NCI-H345 (cell line): ENCODE results near the gene SLC38A8.

Source experiments
- DNase-seq: peaks from one replicate; lab custom pipeline; 2025; lab: John Stamatoyannopoulos, UW

Gene SLC38A8

GRCh38 chr16:84042308-84042878 lies at the start of gene SLC38A8:
Gene SLC38A8, minus strand, starts transcription at chr16:84042795. Its CDS starts 638 bp downstream, at chr16:84042157.
- no peak for DNase-seq

DNA sequence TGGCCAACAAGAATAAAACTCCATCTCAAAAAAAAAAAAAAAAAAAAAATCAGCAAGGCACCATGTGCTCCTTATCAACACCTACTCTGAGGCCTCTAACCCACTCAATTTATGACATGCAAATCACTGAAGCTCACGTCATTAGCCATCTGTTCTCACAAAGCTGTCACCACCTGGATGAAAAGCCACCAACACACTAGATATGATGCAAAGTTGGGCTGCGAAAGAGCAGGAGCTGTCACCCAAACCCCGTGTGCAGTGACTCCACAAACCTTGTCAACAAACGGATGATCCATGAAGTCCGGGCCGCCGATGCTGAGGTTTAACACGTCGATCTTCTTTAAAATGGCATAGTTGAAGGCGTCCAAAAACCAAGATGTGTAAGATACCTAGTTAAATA lies 48.9 kb upstream of the SLC38A8 start:
- DNase-seq = no peak

DNA sequence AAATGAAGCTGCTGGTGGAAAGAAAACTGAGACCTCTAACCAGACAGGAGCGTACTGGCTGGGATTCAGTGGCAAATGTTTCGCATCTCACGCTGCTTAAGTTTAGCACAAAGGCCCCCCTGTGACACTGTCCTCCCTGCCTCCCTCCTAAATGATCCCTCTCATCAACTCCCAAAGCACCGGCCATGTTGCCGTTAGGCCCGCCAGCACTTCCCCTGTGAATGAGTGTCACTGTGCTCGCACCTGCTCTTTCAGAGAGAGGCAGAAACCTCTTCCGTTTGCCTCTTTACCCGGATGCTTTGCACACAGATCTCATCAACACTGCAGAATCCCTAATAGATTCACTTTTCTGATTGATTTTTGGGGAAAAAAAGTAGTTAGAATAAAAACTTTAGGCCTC lies 47.6 kb upstream of the SLC38A8 start:
- no peak for DNase-seq

DNA sequence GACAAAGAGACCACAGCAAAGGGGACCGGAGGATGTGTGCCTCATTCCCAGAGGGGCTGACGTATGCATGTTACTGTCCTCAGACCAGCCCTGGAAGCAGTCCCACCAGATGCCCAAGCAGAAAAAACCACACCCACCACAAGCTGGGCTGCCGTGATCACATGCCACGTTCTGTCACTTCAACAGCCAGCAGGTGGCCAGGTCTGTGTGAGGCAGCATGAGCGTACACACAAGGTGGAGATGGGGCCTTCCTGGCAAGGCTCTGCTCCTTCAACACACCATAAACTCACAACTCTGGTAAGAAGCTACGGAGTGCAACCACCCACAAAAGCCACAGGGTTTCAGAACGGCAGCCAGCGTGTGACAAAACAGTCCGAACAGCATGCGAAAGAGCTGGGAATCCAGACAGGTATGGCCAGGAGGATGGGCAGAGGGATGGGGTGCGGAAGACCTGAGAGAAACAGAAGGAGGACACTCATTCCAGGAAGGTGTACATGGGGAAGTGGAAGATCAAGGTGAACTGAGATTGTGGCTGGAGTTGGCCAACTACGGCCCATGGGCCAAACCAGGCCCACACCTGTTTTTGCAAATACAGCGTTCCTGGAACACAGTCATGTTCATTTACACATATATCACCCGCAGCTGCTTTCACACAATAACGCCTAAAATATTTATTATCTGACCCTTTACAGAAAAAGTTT lies 46.2 kb upstream of the SLC38A8 start:
- no peak for DNase-seq

GRCh38 chr16:84087466-84088151 lies 45.0 kb upstream of the SLC38A8 start:
- DNase-seq = no peak

GRCh38 chr16:84087001-84087400 lies 44.4 kb upstream of the SLC38A8 start:
- DNase-seq = no peak

- no peak for DNase-seq
Measured at GRCh38 chr16:84086341-84086740, 43.7 kb upstream of the SLC38A8 start.

DNA sequence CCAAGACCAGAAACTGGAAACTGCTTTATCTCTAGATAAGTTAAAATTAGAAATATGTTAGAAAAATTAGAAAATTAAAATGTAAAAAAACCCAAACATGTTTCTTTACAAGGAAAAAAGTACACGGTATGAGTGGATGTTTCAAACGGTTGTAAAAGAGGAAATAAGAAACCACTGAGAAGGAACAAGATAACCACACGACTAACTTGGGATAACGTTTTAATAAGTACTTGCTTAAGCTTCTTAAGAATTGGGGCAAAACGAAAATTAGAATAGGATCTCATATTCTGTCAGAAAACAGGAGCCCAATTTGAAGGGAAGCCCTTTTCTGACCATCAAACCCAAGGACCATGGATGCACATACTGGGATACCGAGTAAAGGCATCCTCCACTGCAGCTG lies 43.2 kb upstream of the SLC38A8 start:
- no peak for DNase-seq

- no peak for DNase-seq
Measured at GRCh38 chr16:84085271-84085667, 42.7 kb upstream of the SLC38A8 start.

- peak; percentile 43 for DNase-seq
Measured at GRCh38 chr16:84084570-84085270, 42.1 kb upstream of the SLC38A8 start.

DNA sequence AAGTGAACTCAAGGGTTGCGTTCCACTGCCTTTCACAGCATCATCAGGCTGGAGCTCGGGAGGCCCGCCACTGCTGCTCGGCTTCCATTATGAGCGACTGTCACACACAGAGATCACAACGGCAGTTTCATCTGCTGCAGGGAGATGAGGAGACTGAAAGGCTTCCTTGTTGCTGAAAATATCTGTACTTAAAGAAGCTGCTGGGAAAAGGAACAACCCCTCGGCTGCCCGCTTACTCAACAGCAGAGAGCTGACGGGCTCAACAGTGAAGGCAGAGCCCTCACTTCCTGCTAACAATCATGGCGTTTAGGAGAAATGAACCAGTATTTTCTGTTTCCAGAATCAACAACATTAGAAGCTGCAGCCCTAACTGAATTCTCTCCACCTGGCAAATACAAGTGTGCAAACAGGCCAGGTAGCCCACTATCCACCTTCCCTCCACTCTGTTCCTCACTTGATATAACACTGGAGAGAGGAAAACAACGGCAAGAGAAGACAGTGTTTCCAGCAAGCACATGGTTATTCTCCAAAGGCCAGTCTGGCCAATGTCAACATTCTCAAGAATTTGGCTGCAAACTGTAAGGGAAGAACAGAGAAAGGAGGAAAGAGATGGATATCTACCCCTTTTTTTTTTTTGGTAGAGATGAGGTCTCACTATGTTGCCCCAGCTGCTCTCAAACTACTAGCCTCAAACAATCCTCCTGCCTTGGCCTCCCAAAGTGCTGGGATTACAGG lies 40.4 kb upstream of the SLC38A8 start:
- DNase-seq = no peak

DNA sequence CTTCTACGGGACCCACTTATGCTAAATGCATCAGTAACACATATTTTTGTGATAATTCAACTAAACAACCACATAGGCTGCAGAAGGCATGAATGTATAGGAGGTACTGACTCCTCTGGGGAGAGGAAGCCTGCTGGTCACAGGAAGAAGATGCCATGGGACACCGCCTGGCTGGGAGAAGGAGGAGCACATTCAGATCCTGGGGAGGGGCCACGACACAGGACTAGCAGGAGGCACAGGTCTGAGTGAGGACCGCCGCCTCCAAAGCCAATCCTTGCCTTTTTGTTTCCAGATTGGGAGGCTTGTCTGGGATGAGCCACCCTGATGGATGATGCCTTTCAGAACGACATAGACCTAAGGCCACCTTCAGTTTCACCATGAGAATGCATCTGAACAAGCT lies 39.5 kb upstream of the SLC38A8 start:
- no peak for DNase-seq

- DNase-seq = no peak
Measured at GRCh38 chr16:84081446-84081989, 38.9 kb upstream of the SLC38A8 start.

DNA sequence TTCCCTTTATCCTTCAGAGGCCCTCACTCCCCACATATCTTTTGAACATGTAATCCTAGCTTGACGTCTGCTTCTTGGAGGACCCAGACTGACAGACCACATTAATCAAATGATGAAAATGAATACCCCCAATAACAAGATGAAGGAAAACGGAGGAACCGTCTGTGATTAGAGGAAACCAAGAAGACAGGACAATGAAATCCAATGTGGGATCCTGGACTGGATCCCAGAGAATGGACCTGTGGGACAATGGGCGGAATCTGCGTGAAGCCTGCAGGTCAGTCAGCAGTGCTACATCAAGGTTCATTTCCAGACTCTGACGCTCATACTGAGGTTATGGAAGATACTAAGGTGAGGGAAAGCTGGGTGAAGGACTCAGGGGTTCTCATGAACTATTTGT lies 38.2 kb upstream of the SLC38A8 start:
- DNase-seq = no peak

- DNase-seq = no peak
Measured at GRCh38 chr16:84080378-84080777, 37.8 kb upstream of the SLC38A8 start.

- DNase-seq = no peak
Measured at GRCh38 chr16:84079664-84080063, 37.1 kb upstream of the SLC38A8 start.

- no peak for DNase-seq
Measured at GRCh38 chr16:84075376-84075775, 32.8 kb upstream of the SLC38A8 start.

- DNase-seq = no peak
Measured at GRCh38 chr16:84074721-84075120, 32.1 kb upstream of the SLC38A8 start.

- DNase-seq = no peak
Measured at GRCh38 chr16:84072014-84072413, 29.4 kb upstream of the SLC38A8 start.

DNA sequence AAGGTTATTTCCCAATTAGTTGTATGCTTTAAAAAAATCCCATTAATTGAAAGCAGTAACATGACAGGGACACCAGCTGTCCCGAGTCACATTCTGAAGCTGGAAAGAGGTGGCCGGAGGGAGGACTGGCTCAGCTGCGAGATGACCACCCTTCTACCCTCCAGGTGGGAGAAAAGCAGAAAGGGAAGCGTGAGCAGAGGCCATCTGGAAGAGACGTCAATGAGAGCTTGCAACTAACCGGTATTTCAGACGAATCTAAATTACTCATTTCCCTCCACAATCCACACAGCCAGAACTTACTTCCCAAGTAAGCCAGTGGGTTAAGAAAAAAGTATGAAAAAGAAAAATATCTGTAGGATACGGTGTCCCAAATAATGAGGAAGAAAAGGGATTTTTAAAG lies 28.5 kb upstream of the SLC38A8 start:
- no peak for DNase-seq

DNA sequence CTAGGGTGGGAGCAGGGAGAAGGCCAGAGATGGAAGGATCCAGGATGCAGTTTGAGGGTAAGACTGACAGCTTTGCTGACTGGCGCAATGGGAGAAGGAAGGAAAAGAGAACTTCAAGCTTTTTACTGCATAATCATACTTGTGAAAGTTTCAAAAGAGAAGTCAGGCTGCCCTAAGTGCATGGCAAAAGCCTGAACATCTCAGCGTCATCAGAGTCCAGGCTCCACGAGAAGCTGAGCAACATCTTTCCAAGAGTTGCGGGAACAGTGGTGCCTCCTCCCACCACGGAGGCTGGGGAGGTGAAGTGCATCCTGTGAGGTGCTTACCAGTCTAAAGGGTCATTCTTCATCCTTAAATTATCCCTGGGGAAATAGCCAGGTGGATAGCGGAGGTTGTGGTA lies 26.9 kb upstream of the SLC38A8 start:
- no peak for DNase-seq
